ENCODE measurements around the gene CALD1. TPM values are rescaled to one million over a fixed set of nuclear protein-coding genes. Genes with fewer than 3 reads are reported as not detected.

CALD1 gene
- total RNA-seq, 2 experiments from 2014 or later = 0.33 TPM; not detected in 1

DNA sequence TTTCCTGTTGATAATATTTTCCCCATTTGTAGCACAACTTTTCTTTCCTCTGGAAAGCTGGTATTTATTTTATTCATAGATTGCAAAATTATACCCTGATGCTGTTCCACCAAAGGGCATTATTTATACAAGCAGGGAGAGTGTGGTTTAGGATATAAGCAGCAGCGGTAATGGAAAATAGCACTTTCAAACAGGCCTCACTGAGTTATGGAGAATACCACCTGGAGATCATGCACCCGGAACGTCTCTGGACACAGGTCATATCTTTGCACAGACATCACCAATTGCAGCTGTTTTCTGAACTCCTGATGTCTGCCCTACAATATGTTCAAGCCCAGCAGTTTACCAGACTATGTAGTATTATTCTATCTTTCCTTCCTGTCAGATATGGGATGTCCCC lies 2.0 kb upstream of the CALD1 start:
- no peak overlapping the region for H3K27ac Mint-ChIP-seq
- H3K4me1 ChIP-seq (ENCODE audit: insufficient read depth, low read length) = no peaks in the 10 kb centered on the region
- ATAC-seq (ENCODE audit: poor library complexity) (no peak), DNase-seq (no peak)
- POLR2A ChIA-PET = no interaction called here
- intact Hi-C loops (cut with DNase I, micrococcal nuclease) = no loop called here
- peaks cover 10% of the 10 kb centered on the region for H3K4me1 Mint-ChIP-seq (ENCODE audit: low read depth)
- CTCF ChIA-PET = no interaction called here
- H3K27ac ChIP-seq (ENCODE audit: low read depth in 1 of 2, low read length in 2 of 2) = no peak overlapping the region
- no peaks in the 10 kb centered on the region for H3K9me3 Mint-ChIP-seq
- H3K4me3 ChIP-seq (ENCODE audit: low read length) = no peak overlapping the region
- no peaks in the 10 kb centered on the region for H3K36me3 ChIP-seq (ENCODE audit: insufficient read depth, low read length)
- no peak overlapping the region for H3K4me3 Mint-ChIP-seq
- H3K9me3 ChIP-seq (ENCODE audit: control insufficient read depth in 1 of 2, insufficient read depth in 1 of 2, low read length in 2 of 2) = no peaks in the 10 kb centered on the region
- TF ChIP-seq, protein P1, sequence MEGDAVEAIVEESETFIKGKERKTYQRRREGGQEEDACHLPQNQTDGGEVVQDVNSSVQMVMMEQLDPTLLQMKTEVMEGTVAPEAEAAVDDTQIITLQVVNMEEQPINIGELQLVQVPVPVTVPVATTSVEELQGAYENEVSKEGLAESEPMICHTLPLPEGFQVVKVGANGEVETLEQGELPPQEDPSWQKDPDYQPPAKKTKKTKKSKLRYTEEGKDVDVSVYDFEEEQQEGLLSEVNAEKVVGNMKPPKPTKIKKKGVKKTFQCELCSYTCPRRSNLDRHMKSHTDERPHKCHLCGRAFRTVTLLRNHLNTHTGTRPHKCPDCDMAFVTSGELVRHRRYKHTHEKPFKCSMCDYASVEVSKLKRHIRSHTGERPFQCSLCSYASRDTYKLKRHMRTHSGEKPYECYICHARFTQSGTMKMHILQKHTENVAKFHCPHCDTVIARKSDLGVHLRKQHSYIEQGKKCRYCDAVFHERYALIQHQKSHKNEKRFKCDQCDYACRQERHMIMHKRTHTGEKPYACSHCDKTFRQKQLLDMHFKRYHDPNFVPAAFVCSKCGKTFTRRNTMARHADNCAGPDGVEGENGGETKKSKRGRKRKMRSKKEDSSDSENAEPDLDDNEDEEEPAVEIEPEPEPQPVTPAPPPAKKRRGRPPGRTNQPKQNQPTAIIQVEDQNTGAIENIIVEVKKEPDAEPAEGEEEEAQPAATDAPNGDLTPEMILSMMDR (IDR thresholded peaks at IDR 0.05) = no peak
- no peaks in the 10 kb centered on the region for H3K27me3 Mint-ChIP-seq
- no peaks in the 10 kb centered on the region for H3K27me3 ChIP-seq (ENCODE audit: control insufficient read depth in 1 of 2, insufficient read depth in 2 of 2, low read length in 2 of 2)
- no peaks in the 10 kb centered on the region for H3K36me3 Mint-ChIP-seq (ENCODE audit: low read depth)

DNA sequence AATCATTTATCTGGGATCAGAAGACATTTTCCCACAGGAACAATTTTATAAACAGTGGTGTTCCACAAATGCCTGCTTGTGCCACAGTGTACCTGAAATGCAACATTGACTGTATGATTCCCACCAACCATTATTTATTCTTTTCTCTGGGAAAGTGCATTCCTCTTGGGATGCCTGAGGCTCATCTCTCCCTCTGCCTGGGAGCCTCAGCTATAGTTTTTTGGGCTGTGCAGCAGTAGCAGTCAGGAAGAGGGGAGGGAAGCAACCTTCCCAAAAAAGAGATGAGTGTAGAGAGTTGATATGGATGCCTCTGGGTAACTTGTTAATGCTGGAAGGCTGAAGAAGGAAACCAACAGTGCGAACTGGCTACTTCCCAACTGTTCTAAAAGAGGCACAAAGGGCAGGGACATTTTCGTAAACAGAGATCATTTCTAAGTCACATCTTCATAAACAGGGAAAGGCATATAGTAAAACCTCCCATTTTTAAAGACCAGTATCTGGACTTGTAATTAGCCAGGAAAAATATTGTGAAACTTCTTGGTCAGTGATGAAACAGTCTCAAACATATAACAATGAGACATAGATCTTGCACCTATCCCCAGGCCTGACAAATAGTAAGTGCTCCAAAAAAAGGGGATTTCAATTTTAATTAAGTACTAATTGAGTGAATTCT lies 1.4 kb upstream of the CALD1 start:
- no peaks in the 10 kb centered on the region for H3K4me1 ChIP-seq (ENCODE audit: insufficient read depth, low read length)
- ATAC-seq (ENCODE audit: poor library complexity) = no peak
- H3K4me3 ChIP-seq (ENCODE audit: low read length) = no peak overlapping the region
- no peaks in the 10 kb centered on the region for H3K9me3 ChIP-seq (ENCODE audit: control insufficient read depth in 1 of 2, insufficient read depth in 1 of 2, low read length in 2 of 2)
- Mint-ChIP-seq H3K4me3 (no peak overlapping the region), H3K4me1 (ENCODE audit: low read depth) (peaks cover 10% of the 10 kb centered on the region), H3K27me3 (no peaks in the 10 kb centered on the region), H3K27ac (no peak overlapping the region), H3K9me3 (no peaks in the 10 kb centered on the region), H3K36me3 (ENCODE audit: low read depth) (no peaks in the 10 kb centered on the region)
- no peaks in the 10 kb centered on the region for H3K27me3 ChIP-seq (ENCODE audit: control insufficient read depth in 1 of 2, insufficient read depth in 2 of 2, low read length in 2 of 2)
- H3K27ac ChIP-seq (ENCODE audit: low read depth in 1 of 2, low read length in 2 of 2) = no peak overlapping the region
- intact Hi-C loops (cut with DNase I, micrococcal nuclease) = no loop called here
- no peak for DNase-seq
- H3K36me3 ChIP-seq (ENCODE audit: insufficient read depth, low read length) = no peaks in the 10 kb centered on the region
- ChIA-PET CTCF (no interaction called here), POLR2A (no interaction called here)
- TF ChIP-seq, protein P1 (IDR thresholded peaks at IDR 0.05) = no peak

DNA sequence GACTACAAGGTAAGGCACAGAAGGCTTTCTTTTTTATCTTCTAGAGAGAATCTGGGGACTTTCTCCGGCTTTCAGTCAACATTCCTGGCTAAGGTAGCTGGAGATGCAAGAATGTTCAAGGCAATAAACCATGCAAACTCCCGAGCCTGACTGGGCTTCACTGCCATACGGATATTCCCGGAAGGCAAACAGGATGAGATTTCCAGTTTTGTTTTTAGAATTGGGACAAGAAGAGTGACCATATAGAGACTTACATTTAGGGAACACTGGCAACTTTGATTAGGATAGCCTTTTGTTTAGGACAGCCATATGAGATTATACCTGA lies 269 bp downstream of the CALD1 start:
- DNase-seq = no peak
- Mint-ChIP-seq H3K27ac (no peak overlapping the region), H3K36me3 (ENCODE audit: low read depth) (no peaks in the 10 kb centered on the region), H3K4me3 (no peak overlapping the region), H3K9me3 (no peaks in the 10 kb centered on the region), H3K27me3 (no peaks in the 10 kb centered on the region), H3K4me1 (ENCODE audit: low read depth) (peaks cover 10% of the 10 kb centered on the region)
- no peaks in the 10 kb centered on the region for H3K9me3 ChIP-seq (ENCODE audit: control insufficient read depth in 1 of 2, insufficient read depth in 1 of 2, low read length in 2 of 2)
- H3K36me3 ChIP-seq (ENCODE audit: insufficient read depth, low read length) = no peaks in the 10 kb centered on the region
- ChIA-PET POLR2A (no interaction called here), CTCF (no interaction called here)
- H3K4me3 ChIP-seq (ENCODE audit: low read length) = no peak overlapping the region
- intact Hi-C loops (cut with DNase I, micrococcal nuclease) = no loop called here
- no peak overlapping the region for H3K27ac ChIP-seq (ENCODE audit: low read depth in 1 of 2, low read length in 2 of 2)
- no peak for ATAC-seq (ENCODE audit: poor library complexity)
- TF ChIP-seq, protein P1 (IDR thresholded peaks at IDR 0.05) = no peak
- no peaks in the 10 kb centered on the region for H3K27me3 ChIP-seq (ENCODE audit: control insufficient read depth in 1 of 2, insufficient read depth in 2 of 2, low read length in 2 of 2)
- H3K4me1 ChIP-seq (ENCODE audit: insufficient read depth, low read length) = no peaks in the 10 kb centered on the region
